GM23248 (cell line): ENCODE results near the gene CCDC158.

Experiments
- EZH2 ChIP-seq: fragments of 200-600 bp; sonication (generic); IDR thresholded peaks from 2 replicates; pipeline ENCODE4 v1.6.1; 2018; ENCODE audit warnings: antibody characterized with exemption, mild to moderate bottlenecking; ENCODE audit not compliant: insufficient read depth, poor library complexity, severe bottlenecking
- EZH2phosphoT487 ChIP-seq: fragments of 200-600 bp; sonication (generic); IDR thresholded peaks from 2 replicates; pipeline ENCODE4 v1.6.1; 2018; ENCODE audit warnings: antibody characterized with exemption, moderate library complexity, mild to moderate bottlenecking, low read depth; ENCODE audit not compliant: insufficient read depth

DNA sequence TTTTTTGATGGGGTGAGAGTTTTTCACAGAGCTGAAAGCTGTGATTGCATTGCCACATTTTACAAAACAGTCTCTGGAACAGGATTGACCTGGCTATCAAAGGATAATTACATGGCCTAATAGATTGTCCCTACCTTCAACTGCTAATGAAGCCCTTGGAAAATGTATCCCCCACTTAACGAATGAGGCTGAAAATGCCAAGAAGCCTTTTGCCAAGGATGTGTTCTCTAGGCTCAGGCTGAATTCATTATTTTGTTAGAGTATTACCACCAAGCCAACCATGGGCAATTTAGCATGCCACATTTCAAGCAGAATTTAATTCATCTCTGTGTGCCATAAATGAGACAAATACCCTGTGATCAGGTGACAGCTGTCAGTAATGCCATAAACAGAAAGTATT is 49.6 kb upstream of the CCDC158 start:
- TF ChIP-seq EZH2phosphoT487 (no peak), EZH2 (no peak)
